ENCODE data around the gene SLC5A9.

SLC5A9 gene

GRCh38 chr1:48214820-48215219, 7.7 kb upstream of the SLC5A9 start:
- DNase-seq = no peak

- DNase-seq = no peak
These were observed 7.3 kb upstream of the SLC5A9 start for GRCh38 chr1:48215222-48215621.

GRCh38 chr1:48215889-48216288, 6.6 kb upstream of the SLC5A9 start:
- no peak for DNase-seq

DNA sequence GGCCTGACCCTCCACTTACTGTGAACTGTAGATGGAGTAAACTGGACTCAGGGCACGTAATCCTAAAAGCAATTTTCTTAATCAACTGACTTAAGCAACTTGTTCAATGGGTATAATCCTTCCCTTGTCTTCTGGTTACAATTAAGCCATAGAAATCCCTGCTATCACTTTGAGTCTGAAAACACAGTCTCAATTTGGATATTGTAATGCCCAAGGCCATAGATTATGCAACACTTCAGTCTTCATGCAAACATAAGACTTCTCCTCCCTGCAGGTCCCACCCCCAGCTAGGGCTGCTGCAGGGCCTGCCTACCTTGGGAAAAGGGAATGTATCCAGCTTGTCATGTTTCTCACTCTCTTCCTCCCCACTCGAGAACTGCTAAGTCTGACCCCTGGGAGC, 6.2 kb upstream of the SLC5A9 start:
- no peak for DNase-seq

DNA sequence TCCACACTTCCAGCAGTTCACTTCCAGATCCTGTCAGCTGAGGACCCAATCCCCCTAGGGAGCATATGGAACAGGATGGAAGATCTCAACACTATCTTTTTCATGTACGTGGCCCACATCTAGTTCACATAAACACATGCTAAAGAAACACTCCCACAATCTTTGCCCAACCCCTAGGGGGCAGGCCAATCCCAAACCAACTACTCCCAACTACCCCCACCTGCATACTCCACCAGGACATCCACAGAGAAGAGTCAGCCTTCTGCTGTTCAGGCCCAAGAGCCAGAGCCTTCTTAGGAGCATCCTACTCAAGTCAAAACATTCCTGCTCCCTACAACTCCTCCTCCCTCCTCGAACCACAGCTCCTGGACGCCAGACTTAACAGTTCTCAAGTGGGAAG, 5.6 kb upstream of the SLC5A9 start:
- DNase-seq = no peak

DNA sequence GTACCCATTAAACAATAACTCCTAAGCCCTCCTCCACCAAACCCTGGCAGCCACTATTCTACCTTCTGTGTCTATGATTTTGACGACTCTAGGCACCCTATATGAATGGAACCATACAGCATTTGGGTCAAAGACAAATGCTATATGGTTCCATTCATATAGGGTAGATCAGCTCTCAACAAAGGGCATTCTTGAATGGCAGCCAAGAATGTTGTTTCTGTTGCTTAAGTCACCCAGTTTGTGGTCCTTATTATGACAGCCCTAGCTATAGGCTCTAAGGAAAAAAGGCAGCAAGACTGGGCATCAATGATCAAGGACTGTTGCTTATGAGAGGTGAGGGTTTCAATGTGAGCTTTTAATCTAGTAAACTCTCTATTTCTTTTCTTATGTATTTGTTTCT, 4.7 kb upstream of the SLC5A9 start:
- DNase-seq = no peak

- DNase-seq = no peak
These were observed 2.7 kb upstream of the SLC5A9 start for GRCh38 chr1:48219803-48220202.

- no peak for DNase-seq
These were observed 1.4 kb upstream of the SLC5A9 start for GRCh38 chr1:48221122-48221521.

- DNase-seq = no peak
These were observed 859 bp upstream of the SLC5A9 start for GRCh38 chr1:48221657-48222056.

- DNase-seq = no peak
These were observed 1.1 kb downstream of the SLC5A9 start for GRCh38 chr1:48223366-48224240.

DNA sequence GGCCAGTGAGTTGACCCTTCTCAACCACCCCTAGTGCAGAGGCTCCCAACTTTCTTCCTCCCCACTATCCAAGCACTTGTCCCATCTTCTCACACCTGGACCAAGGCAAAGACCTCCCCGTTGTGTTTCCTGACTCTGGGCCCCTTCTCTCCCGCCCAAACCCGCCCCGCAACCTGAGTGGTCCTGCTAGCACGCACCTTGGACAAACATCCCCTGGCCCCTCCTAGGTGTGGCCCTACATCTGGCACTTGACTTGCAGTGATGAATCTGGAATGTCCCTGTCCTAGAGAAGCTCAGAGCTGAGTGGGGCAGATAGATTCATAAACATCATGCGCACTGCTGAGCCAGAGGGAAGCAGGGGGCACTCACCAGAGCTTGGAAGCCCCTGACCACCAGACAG, 2.3 kb downstream of the SLC5A9 start:
- DNase-seq = no peak

DNA sequence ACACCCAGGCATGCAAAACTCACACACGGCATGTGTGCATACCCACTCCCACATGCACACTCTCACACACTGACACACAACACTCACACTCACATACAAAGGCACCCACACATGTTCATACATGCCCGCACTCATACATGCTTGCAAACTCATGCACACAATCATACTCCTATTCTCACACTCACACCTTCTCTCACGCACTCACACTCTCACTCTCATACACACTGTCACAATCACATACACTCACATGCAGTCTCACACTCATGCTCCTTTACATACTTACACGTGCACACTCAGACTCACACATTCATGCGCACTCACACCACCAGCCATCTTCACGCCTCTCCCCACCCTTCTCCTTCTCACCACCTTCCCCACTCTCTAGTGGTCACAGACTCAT, 3.1 kb downstream of the SLC5A9 start:
- no peak for DNase-seq

GRCh38 chr1:48227165-48228013, 4.9 kb downstream of the SLC5A9 start:
- no peak for DNase-seq

DNA sequence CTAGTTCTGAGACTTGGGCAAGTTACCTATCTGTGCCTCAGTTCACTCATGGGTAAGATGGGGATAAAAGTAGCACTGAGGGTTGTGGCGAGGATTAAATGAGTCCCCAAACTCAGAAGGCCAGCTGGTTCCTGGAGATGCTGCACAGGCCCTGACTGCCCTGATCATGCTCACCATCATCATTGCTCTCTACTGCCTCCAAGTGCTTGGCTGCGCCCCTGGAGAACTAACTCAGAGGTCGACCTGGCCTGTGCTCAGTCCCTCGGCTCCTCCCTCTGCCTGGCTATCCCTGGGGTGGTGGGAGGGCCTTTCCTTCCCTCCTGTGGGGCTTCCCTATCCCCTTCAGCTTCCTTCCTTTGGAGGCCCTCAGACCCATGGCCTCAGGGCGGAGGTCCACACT, 5.6 kb downstream of the SLC5A9 start:
- no peak for DNase-seq

GRCh38 chr1:48229317-48229716, 6.8 kb downstream of the SLC5A9 start:
- DNase-seq = no peak

GRCh38 chr1:48230236-48230635, 7.7 kb downstream of the SLC5A9 start:
- no peak for DNase-seq

DNA sequence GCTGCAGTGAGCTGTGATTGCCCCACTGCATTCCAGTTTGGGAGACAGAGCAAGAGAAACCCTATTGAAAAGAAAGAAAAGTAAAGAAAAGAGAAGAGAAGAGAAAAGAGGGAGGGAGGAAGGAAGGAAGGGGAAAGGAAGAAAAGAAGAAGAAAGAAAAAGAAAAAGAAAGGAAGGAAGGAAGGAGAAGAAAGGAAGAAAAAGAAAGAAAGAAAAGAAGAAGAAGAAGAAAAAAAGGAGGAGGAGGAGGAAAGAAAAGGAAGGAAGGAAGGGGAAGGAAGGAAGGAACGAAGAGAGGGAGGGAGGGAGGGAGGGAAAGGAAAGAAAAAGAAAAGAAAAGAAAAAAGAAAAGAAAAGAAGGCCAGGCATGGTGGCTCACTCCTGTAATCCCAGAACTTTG, 10.2 kb downstream of the SLC5A9 start:
- DNase-seq = no peak

- no peak for DNase-seq
These were observed 11.4 kb downstream of the SLC5A9 start for GRCh38 chr1:48233666-48234485.

GRCh38 chr1:48235652-48236051, 13.1 kb downstream of the SLC5A9 start:
- DNase-seq = no peak

GRCh38 chr1:48236716-48237470, 14.4 kb downstream of the SLC5A9 start:
- DNase-seq = no peak

- DNase-seq = no peak
These were observed 19.7 kb downstream of the SLC5A9 start for GRCh38 chr1:48242141-48242736.

DNA sequence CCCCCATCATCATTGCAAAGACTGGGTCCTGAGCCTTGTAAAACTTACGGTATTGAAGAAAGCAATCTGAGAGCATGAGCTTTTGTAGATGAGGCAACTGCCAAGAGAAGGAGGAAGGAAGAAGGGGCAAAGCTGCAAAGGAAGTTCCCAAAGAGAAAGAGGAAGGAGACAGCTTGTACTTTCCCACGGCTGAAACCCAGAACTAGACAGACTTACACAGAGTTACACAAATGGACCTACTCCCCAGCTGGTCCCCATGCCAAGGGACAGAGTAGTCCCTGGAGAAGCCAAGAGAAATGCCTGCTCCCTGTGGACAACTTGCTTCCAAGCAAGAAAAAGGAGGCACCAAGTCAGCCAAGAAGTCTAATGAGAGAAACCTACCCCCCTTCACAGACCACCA, 22.6 kb downstream of the SLC5A9 start:
- no peak for DNase-seq
